ENCODE results near the gene IDUA. TPM values are rescaled to one million over a fixed set of nuclear protein-coding genes. Genes with fewer than 3 reads are reported as not detected.
"Not testable (repeated sequence)": the region's sequence is repeated elsewhere in the genome, so short reads cannot be mapped to it uniquely, and the experiment has no call there.

The IDUA gene
- total and polyA plus RNA-seq, 2 of the 4 experiments (the other 2 are of a cell fraction), result 0.72 to 12.5 TPM

DNA sequence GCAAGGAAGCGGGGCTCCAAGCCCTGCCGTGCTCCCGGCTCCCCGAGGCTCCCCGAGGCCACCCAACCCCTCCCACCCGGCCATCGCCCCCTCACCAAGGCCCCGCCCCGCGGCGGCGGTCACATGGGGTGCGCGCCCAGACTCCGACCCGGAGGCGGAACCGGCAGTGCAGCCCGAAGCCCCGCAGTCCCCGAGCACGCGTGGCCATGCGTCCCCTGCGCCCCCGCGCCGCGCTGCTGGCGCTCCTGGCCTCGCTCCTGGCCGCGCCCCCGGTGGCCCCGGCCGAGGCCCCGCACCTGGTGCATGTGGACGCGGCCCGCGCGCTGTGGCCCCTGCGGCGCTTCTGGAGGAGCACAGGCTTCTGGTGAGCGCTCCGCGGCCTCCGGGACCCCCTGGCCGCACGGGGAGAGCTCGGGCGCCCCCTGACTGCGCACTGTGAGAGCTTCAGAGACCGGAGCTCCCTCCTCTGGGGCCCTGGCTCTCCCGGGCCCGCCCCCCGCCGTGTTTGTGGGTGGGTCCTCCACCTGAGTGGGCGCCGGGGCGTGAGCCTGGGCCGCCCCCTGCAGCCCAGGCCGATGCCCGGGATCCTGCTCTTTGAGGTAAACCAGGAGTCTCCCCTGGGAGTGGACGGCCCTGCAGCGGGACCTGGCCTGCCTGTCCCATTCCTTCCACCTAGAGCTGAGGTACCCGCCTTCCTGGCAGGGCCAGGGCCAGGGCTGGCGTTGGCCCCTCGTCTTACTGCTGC, at the start of gene IDUA (continued):
- TF ChIP-seq RCOR1 (IDR thresholded peaks at IDR 0.05; ENCODE audit: insufficient replicate concordance, low read length), result no peak
- TF ChIP-seq CHD1 (IDR thresholded peaks at IDR 0.05; ENCODE audit: low read depth, low read length), result no peak
- TF ChIP-seq, protein P1, sequence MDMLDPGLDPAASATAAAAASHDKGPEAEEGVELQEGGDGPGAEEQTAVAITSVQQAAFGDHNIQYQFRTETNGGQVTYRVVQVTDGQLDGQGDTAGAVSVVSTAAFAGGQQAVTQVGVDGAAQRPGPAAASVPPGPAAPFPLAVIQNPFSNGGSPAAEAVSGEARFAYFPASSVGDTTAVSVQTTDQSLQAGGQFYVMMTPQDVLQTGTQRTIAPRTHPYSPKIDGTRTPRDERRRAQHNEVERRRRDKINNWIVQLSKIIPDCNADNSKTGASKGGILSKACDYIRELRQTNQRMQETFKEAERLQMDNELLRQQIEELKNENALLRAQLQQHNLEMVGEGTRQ (IDR thresholded peaks at IDR 0.05; ENCODE audit: low read depth, low read length), result peak; percentile 84

DNA sequence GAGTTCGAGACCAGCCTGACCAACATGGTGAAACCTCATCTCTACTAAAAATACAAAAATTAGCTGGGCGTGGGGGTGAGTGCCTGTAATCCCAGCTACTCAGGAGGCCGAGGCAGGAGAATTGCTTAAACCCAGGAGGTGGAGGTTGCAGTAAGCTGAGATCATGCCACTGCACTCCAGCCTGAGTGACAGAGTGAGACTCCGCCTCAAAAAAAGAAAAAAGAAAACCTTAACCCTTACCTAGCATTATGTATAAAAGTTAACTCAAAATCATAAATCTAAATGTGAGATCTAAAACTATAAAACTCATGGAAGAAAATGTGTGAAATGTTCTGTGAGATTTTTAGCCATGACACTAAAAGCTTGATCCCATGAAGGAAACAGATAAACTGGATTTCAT, 47.3 kb upstream of the IDUA start:
- H3K79me1 ChIP-seq (ENCODE audit: low read depth in 1 of 2, low read length in 2 of 2); H3K27ac ChIP-seq (ENCODE audit: insufficient read depth, low read length); H3K9me3 ChIP-seq (ENCODE audit: control insufficient read depth, insufficient read depth, low read length); H2AK9ac ChIP-seq (replicated peaks; ENCODE audit: low read depth, low read length, poor library complexity); H3K4ac ChIP-seq (ENCODE audit: low read depth, low read length); H2AFZ ChIP-seq (replicated peaks; ENCODE audit: low read length, poor library complexity); H3K23ac ChIP-seq (ENCODE audit: low read depth, low read length); H4K5ac ChIP-seq (ENCODE audit: low read depth, low read length); H4K8ac ChIP-seq (ENCODE audit: low read depth in 2 of 2, low read length in 2 of 2); H3K27me3 ChIP-seq (ENCODE audit: control insufficient read depth, insufficient read depth, low read length); H2BK20ac ChIP-seq (ENCODE audit: low read depth, low read length); H4K20me1 ChIP-seq (ENCODE audit: insufficient read depth, low read length); ATAC-seq (ENCODE audit: low read depth); H3K18ac ChIP-seq (ENCODE audit: low read depth, low read length); H4K91ac ChIP-seq (ENCODE audit: insufficient read depth, low read depth, low read length); H2AK5ac ChIP-seq (ENCODE audit: low read depth, low read length); H2BK5ac ChIP-seq (ENCODE audit: low read depth, low read length, poor library complexity, severe bottlenecking); H3K4me1 ChIP-seq (ENCODE audit: control insufficient read depth, insufficient read depth, low read length); H3K9me1 ChIP-seq (ENCODE audit: insufficient read depth, low read length); H3K4me2 ChIP-seq (ENCODE audit: low read depth, low read length); H3K9ac ChIP-seq (ENCODE audit: low read depth, low read length); H2BK120ac ChIP-seq (ENCODE audit: low read depth, low read length); H3K4me3 ChIP-seq (ENCODE audit: insufficient read depth, low read depth, low read length); H3K14ac ChIP-seq (replicated peaks; ENCODE audit: low read depth, low read length); CTCF ChIA-PET; BruUV-seq (replicated peaks); H2BK15ac ChIP-seq (ENCODE audit: low read depth, low read length); DNase-seq; in situ Hi-C loops (cut with MboI; ENCODE audit: low sequenced_read_pairs); POLR2A ChIA-PET (ENCODE audit: unreplicated experiment); H3K36me3 ChIP-seq (ENCODE audit: control insufficient read depth, insufficient read depth, low read length); dilution Hi-C loops (cut with HindIII; ENCODE audit: low sequenced_read_pairs, unreplicated experiment); H3K56ac ChIP-seq (ENCODE audit: extremely low read depth, insufficient read depth, low read length): not testable (repeated sequence)
- no CpG with 5 or more reads among the region's 4 CpGs for WGBS, 2 experiments (ENCODE audit: extremely low coverage in 2 of 2, insufficient read length in 1 of 2)
- intact Hi-C loops (cut with micrococcal nuclease), result loop anchor here (10.0 kb wide), 1 partner anchor 155 kb away; no protein-coding TSS in a partner anchor
